Hematopoietic multipotent progenitor cell treated with erythropoietin and hydrocortisone succinate and interleukin-3 and kit ligand, for 6 days (in vitro differentiated cells): ENCODE measurements around the gene ATAD5.
A peak's percentile ranks its signal among the peaks of the same experiment; 100 is the strongest.
"Not testable (repeated sequence)": the region's sequence is repeated elsewhere in the genome, so short reads cannot be mapped to it uniquely, and the experiment has no call there.

Source experiments
- DNase-seq: peaks from one replicate; pipeline ENCODE4 v3.0.0-alpha.2; 2015

Gene ATAD5

DNA sequence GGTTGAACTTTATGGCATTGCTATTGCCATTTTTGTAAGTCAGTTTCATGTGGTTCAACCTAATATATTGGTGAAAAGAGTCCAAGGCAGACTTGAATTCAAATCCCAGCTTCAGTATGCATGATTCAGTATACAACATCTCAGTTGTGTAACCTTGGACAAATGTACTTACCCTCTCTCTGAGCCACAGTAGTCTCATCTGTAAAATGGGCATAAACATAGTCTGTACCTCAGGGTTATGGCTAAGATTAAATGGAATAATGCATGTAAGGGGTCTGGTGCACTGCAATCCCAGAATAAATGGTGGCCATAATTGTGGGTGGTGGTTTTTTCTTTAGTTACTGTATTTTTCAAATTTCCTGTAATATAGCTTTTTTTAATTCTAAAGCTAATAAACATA, 85.3 kb downstream of the ATAD5 start:
- DNase-seq, result no peak

DNA sequence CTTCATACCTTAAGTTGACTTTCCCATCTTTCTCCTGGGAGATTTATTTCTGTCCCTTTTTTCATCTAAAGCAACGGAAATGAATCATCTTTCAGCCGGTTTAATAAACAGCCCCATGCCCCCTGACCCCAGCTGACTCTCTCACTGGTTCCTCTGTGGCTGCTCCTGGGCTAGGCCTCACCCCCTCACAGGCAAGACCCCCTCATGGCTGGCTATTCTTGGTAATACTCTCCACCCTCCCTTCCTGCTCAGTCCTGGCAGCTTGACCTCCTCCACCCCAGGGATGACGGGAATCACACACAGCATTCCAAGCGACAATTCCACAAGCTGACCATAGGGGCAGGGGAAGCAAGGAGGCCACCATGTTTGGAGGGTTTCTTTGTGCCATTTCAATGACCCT, 88.5 kb downstream of the ATAD5 start:
- DNase-seq, result no peak

DNA sequence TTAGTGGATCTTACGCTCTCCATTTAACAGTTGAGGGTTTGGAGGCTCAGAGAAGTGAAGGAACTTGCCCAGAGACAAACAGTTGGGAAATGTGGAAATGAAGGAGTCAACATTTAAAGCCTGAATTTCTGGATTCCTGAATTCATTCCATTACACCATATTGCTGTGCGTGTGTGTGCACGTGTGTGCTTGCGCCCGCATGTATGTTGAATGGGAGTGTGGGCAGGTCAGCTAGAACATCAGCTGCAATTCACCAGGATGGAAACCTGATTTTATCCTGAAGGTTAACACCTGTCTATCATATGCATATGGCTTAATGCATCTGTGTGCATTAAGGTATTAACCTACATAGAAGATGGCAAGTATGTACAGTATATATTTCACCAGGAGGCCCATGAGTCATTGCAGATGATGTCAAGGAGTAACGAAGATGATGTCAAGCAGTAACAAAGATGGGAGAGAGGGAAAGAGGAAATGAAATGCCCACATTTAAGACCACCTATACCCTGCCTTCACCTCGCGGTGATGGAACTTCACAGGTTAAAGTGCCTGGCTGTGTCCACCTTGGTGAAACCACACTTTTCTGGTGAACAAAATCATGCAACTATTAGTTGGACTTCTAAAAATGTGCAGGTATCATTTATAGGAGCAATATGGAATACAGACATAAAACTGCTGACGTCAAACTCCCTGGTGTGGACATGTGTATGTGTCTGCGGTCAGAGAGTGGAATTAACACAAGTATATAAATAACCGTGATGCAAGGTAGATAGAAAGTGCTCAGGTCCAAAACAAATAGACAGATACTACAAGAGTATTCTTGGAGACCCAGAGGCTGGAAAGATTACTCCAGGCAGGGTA, 89.1 kb downstream of the ATAD5 start:
- no peak for DNase-seq

DNA sequence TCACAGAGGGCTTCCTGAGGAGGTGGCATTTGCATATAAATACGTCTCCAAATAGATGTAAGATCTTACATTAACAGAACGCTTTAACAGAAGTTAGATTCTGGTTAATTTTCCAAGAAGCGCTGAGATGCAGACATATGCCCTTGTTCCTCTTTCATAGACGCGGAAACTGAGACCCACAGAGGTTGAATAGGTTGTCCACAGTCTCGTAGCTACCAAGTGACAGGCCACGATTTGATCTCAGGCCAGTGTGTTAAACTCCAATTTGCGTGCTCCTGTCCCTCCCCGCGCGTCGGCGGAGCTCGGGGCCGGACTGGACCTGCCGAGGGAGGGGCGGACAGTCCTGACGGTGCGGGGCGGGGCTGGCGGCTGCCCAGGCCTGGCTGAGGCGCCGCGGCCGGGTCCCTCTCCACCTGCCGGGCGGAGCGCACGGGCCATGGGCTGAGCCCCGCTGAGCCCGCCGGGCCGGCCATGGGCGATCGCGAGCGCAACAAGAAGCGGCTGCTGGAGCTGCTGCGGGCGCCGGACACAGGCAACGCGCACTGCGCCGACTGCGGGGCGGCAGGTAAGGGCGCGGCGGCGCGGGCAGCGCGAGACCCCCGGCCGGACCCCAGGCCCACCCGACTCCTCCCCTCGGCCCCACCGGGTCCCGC, 89.9 kb downstream of the ATAD5 start, which contains the start of gene ADAP2:
TSS of gene ADAP2 (plus strand) at position 402 of the 653 bp plus-strand sequence. CDS start at position 472, 70 bp downstream.
- peak; percentile 60 for DNase-seq

DNA sequence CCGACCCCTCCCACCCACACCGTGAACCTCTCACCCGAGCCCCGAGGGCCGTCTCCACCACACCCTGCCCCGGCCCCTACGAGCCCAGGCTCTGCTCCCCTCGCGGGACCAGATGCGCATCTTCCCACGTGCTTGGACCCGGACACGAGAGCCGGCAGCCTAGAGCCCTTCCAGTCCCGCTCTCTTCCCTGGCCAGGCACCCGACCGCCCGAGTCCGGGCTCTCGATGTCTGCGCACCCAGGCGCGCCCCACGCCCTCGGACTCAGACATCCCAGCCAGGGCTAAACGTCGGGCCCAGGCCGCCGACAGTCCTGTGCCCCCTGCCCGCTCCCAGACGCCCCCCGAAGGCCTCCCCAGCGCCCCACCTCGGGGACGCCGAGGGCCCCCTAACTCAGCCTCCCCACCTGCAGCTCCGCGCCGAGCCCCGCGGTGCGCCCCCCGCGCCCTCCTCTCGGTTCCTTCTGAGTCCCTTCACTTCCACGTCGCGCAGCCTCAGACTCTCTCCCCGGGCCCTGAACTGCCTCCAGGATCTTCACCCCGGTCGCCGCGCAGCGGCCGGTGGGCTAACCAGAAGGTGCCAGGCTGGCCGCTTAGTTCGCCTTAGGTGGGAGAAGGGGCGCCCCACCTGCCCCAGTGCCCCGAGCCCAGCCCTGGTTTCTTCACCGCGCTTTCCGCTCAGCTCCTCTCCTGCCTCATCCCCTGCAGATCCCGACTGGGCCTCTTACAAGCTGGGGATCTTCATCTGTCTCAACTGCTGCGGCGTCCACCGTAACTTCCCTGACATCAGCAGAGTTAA, 90.7 kb downstream of the ATAD5 start:
- DNase-seq, result no peak

DNA sequence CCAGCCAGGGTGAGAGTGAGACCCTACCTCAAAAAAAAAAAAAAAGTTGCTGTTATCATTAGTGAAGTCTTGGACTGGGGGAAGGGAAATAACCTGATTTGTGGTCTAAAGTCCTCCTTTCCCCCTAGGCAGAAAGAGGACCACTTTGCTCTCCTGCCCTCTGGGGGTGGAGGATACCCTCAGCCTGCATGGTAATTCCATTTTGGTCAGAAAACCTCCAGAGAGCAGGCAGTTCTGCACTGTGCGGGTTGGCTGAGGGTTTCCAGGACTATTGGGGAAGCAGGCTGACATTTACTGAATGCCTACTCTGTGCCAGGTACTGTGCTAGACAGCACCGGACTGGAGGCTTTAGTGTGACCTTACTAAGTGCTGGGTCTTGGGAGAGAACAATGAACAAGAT, 92.6 kb downstream of the ATAD5 start:
- no peak for DNase-seq

DNA sequence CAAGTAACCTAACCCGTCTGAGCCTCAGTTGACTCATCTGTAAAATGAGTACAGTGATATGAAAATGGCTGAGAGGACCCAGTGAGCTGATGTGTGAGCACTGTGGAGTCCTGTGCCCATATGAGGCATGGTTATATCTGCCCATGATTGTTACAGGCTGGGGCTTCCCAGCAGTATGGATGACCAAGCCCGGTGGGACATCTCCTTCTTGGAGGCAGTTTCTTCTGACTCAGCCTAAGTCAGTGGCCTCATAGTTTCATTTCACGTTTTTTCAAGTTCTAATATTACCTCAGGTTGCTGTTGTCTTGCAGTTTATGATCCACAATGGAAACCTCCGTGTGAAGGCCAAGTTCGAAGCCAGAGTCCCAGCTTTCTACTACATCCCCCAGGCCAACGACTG, 94.8 kb downstream of the ATAD5 start:
- no peak for DNase-seq

DNA sequence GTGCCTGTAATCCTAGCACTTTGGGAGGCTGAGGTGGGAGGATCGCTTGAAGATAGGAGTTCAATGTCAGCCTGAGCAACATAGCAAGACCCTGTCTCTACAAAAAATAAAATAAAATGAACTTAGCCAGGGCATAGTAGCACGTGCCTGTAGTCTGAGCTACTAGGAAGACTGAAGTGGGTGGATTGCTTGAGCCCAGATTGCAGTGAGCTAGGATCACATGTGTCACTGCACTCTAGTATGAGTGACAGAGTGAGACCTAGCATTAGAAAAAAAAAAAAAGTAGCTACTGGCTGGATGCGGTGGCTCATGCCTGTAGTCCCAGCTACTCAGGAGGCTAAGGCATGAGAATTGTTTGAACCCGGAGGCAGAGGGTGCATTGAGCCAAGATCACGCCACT, 96.0 kb downstream of the ATAD5 start:
- no peak for DNase-seq

DNA sequence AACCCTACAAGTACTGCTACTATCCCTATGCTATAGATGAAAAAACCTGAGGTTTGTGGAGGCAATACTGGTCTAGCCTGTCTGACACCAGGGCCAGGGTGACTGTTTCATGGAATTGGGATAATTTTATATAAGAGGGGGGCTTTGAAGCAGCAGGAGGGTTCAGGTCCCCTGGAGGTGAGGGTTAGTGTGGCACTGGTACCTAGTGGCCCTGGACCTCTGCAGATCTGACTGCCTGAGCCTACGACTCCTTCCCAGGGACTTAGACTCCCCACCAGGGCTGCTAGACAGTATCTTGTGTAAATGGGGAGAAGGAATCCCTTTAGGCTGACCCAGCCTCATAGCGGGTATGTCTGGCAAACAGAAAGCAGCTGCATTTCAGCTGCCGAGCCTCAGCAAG, 96.8 kb downstream of the ATAD5 start:
- no peak for DNase-seq

DNA sequence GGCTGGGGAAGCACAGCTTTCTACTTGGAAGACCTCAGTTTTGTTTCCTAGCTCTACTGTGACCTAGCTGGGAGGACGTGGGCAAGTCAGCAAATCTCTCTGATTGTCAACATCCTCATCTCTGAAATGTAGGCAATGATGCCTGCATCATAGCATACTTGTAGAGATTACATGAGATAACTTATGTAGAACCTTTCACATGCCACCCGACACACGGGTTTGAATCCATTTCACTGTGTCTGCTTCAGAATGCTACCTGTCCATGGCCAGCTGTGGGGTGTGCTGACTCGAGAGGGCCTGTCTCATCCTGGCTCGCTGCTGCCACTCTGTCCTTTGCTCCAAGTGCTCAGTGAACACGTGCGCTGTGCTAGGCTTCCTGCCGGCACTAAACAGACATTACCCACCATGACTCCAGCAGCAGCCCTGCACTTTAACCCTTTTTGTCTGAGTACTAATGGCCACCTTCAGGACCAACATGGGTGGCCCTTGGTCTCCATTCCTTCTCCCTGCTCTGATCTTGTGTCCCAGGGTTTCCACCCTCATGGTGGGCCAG, 97.4 kb downstream of the ATAD5 start:
- DNase-seq, result no peak

DNA sequence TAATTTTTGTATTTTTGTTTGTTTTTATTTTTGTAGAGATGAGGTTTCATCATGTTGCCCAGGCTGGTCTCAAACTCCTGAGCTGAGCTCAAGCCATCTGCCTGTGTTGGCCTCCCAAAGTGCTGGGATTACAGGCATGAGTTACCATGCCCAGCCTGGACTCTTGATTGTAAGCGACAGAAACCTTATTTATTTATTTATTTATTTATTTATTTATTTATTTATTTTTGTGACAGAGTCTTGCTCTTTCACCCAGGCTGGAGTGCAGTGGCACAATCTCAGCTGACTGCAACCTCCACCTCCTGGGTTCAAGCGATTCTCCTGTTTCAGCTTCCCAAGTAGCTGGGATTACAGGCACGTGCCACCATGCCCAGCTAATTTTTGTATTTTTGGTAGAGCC, 98.1 kb downstream of the ATAD5 start:
- DNase-seq, result not testable (repeated sequence)

DNA sequence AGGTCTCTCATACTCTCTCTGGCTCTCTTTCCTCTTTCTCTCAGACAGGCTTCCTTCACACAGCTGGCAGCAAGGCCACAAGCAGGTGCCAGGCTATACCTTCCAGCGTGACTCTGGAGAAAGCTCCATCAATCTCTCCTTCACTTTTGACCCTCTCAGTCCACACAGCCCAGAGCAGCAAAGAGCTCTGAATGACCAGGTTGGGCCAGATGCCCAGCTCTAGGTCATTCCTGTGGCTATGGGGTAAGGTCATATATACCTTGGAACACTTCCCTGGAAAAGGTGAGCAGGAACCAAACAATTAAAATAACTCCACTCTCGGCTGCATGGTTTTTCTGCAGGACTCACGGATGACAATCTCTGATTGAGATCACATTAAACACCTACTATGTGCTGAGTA, 98.7 kb downstream of the ATAD5 start:
- no peak for DNase-seq

DNA sequence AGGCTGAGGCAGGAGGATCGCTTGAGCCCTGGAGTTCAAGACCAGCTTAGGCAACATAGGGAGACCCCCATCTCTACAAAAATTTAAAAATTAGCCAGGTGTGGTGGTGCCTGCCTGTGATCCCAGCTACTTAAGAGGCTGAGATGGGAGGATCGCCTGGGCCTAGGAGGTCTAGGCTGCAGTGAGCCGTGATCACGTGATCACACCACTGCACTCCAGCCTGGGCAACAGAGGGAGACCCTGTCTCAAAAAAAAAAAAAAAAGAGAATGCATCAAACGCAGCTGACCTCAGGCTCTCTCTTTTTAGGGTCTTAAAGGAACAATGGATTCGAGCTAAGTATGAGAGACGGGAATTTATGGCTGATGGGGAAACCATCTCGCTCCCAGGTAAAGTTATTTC, 99.8 kb downstream of the ATAD5 start:
- not testable (repeated sequence) for DNase-seq

DNA sequence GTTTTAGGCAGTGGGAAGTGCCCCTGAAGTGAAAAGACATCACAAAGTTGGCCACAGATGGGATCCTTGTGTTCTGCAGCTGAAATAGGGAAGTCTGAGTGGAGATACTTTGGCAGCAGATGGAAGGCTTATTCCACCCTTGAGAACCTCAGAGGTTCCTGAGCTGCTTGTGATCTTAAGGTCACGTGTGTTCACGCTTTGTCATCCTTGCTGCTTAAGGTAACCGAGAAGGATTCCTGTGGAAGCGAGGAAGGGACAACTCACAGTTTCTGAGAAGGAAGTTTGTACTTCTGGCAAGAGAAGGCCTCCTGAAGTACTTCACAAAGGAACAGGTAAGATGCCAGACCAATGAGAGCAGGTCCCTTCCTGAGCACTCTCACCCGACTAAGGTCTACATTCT, 102.2 kb downstream of the ATAD5 start:
- no peak for DNase-seq

DNA sequence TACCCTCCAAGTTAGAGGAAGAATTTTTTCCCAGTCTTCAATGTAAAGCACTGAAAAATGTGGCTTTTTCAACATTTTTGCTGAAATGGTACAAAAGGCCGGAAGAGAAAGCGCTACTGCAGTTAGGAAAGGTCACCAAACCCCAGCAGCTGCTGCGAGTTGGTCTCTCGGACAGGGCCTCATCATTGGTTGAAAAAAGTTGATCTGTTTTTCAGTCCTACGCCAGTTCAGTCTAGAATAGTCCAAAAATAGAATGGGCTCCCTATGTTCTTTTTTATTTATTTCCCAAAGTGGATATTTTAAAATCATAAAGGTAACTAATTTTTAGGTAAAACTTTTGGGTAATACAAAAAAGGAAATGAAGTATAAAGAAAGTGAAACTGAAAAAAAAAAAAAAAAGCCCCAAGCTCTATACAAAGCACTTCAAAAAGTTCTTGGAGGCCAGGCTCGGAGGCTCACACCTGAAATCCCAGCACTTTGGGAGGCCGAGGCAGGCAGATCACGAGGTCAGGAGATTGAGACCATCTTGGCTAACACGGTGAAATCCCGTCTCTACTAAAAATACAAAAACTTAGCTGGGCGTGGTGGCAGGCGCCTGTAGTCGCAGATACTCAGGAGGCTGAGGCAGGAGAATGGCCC, 107.4 kb downstream of the ATAD5 start:
- DNase-seq, result no peak

DNA sequence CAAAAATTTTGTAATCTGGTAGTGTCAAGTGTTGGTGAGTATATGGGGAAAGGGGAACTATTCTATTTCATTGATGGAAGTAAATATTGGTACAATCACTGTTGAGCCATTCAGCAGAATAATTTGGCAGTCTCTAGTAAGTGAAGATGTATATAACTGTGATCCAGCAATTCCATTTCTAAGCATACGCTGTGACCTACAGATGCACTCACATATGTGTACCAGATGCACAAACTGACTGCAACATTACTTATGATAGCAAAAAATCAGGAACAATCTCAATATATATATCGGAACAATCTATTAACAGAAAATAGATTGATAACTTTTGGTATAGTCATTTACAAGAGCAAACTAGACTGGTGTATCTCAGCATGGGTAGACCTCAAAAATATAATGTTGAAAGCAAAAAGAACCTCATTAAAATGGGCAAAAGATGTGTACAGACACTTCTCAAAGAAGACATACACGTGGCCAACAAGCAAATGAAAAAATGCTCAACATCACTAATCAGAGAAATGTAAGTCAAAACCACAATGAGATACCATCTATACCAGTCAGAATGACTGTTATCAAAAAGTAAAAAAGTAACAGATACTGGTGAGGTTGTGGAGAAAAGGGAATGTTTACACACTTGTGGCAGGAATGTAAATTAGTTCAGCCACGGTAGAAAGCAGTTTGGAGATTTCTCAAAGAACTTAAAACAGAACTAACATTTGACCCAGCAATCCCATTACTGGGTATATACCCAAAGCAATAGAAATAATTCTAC, 110.7 kb downstream of the ATAD5 start:
- no peak for DNase-seq
